Astrocyte (in vitro differentiated cells and primary cell): Measurements from ENCODE around the gene GMPPB. TPM values are rescaled to one million over a fixed set of nuclear protein-coding genes. Genes with fewer than 3 reads are reported as not detected.

Experiments used
- DNase-seq: peaks from one replicate; pipeline ENCODE4 v3.0.0-alpha.2; 2010; ENCODE audit warnings: low read depth
- FAIRE-seq: peaks from 2 replicates; lab custom pipeline; 2011; peaks lifted over from hg19 to GRCh38; lab: Jason Lieb, UNC
- H2AFZ ChIP-seq: 2 replicates; pipeline ENCODE4 v1.6.0; 2012; ENCODE audit warnings: low read depth, low read length, inconsistent platforms
- H3K27ac ChIP-seq: 2 replicates; pipeline ENCODE4 v1.5.1; 2011; ENCODE audit warnings: low read depth, low read length, inconsistent platforms
- H3K27me3 ChIP-seq: 2 replicates; pipeline ENCODE4 v1.6.0; 2011; ENCODE audit warnings: low read length, inconsistent platforms; ENCODE audit not compliant: insufficient read depth
- H3K36me3 ChIP-seq: 2 replicates; pipeline ENCODE4 v1.5.1; 2011; ENCODE audit warnings: low read length, inconsistent platforms; ENCODE audit not compliant: insufficient read depth
- H3K4me1 ChIP-seq: 2 replicates; pipeline ENCODE4 v1.5.1; 2011; ENCODE audit warnings: low read length, inconsistent platforms; ENCODE audit not compliant: insufficient read depth
- H3K4me2 ChIP-seq: 2 replicates; pipeline ENCODE4 v1.6.0; 2012; ENCODE audit warnings: low read length, inconsistent platforms
- H3K4me3 ChIP-seq: 2 replicates; pipeline ENCODE4 v1.5.1; 2011; ENCODE audit warnings: low read depth, mild to moderate bottlenecking, low read length, inconsistent platforms; ENCODE audit not compliant: insufficient read depth
- H3K79me2 ChIP-seq: 2 replicates; pipeline ENCODE4 v1.6.0; 2012; ENCODE audit warnings: mild to moderate bottlenecking, low read length, inconsistent platforms; ENCODE audit not compliant: insufficient read depth
- H3K9ac ChIP-seq: 2 replicates; pipeline ENCODE4 v1.6.0; 2012; ENCODE audit warnings: mild to moderate bottlenecking, low read length, inconsistent platforms
- H3K9me3 ChIP-seq: 2 replicates; pipeline ENCODE4 v1.5.1; 2012; ENCODE audit warnings: low read depth, mild to moderate bottlenecking, low read length, inconsistent platforms; ENCODE audit not compliant: insufficient read depth
- H4K20me1 ChIP-seq: 2 replicates; pipeline ENCODE4 v1.6.0; 2012; ENCODE audit warnings: low read length, inconsistent platforms; ENCODE audit not compliant: insufficient read depth
- H3K27ac Mint-ChIP-seq: one replicate; pipeline ENCODE4 v1.8.0; 2021; ENCODE audit warnings: mild to moderate bottlenecking, mixed read lengths; ENCODE audit not compliant: unreplicated experiment
- H3K27me3 Mint-ChIP-seq: one replicate; pipeline ENCODE4 v1.8.0; 2021; ENCODE audit warnings: low read depth, mixed read lengths; ENCODE audit not compliant: unreplicated experiment
- H3K36me3 Mint-ChIP-seq: one replicate; pipeline ENCODE4 v1.8.0; 2021; ENCODE audit warnings: low read depth, mixed read lengths; ENCODE audit not compliant: unreplicated experiment
- H3K4me1 Mint-ChIP-seq: one replicate; pipeline ENCODE4 v1.8.0; 2021; ENCODE audit warnings: low read depth, mixed read lengths; ENCODE audit not compliant: unreplicated experiment
- H3K4me3 Mint-ChIP-seq: one replicate; pipeline ENCODE4 v1.8.0; 2021; ENCODE audit warnings: mild to moderate bottlenecking, moderate library complexity, mixed read lengths; ENCODE audit not compliant: unreplicated experiment
- H3K9me3 Mint-ChIP-seq: one replicate; pipeline ENCODE4 v1.8.0; 2021; ENCODE audit warnings: mild to moderate bottlenecking, mixed read lengths; ENCODE audit not compliant: unreplicated experiment
- CTCF ChIP-seq: IDR thresholded peaks from 2 replicates; pipeline ENCODE4 v1.5.1; 2011; ENCODE audit warnings: low read depth, mild to moderate bottlenecking, inconsistent platforms, low read length, moderate library complexity; ENCODE audit not compliant: insufficient read depth
- EZH2 ChIP-seq: IDR thresholded peaks from 2 replicates; pipeline ENCODE4 v1.6.1; 2012; ENCODE audit warnings: mild to moderate bottlenecking, low read length, inconsistent platforms; ENCODE audit not compliant: insufficient read depth
- total RNA-seq: library from RNA; stranded (reverse); gene quantifications from 2 replicates; pipeline ENCODE4 v1.2.1, GENCODE V29; 2021

GMPPB gene
- total RNA-seq, 1 donor from 2014 or later, result 24.6 TPM

- Mint-ChIP-seq H3K36me3 (peaks cover 7% of the 10 kb centered on the region), H3K27ac (no peak overlapping the region), H3K4me3 (no peak overlapping the region), H3K4me1 (peaks cover 5% of the 10 kb centered on the region), H3K9me3 (no peaks in the 10 kb centered on the region), H3K27me3 (no peaks in the 10 kb centered on the region)
- H3K4me1 ChIP-seq, result peaks cover 14% of the 10 kb centered on the region
- DNase-seq (no peak), FAIRE-seq (no peak)
- peaks cover 19% of the 10 kb centered on the region for H3K79me2 ChIP-seq
- H3K9me3 ChIP-seq, result no peaks in the 10 kb centered on the region
- no peak overlapping the region for H3K27ac ChIP-seq
- H3K36me3 ChIP-seq, result peaks cover 19% of the 10 kb centered on the region
- H2AFZ ChIP-seq, result no peak overlapping the region
- H3K9ac ChIP-seq, result no peak overlapping the region
- H3K27me3 ChIP-seq, result no peaks in the 10 kb centered on the region
- no peak overlapping the region for H3K4me3 ChIP-seq
- no peak overlapping the region for H3K4me2 ChIP-seq
- peaks cover 7% of the 10 kb centered on the region for H4K20me1 ChIP-seq
- TF ChIP-seq CTCF (no peak), EZH2 (no peak)
Measured at GRCh38 chr3:49727154-49727923, 3.6 kb upstream of the GMPPB start.

- Histone ChIP-seq H3K4me2 (no peak overlapping the region), H3K9me3 (no peaks in the 10 kb centered on the region), H3K27ac (no peak overlapping the region), H4K20me1 (peaks cover 17% of the 10 kb centered on the region), H3K36me3 (peaks cover 13% of the 10 kb centered on the region), H3K79me2 (peaks cover 30% of the 10 kb centered on the region), H3K27me3 (no peaks in the 10 kb centered on the region), H3K4me1 (peaks cover 14% of the 10 kb centered on the region), H2AFZ (no peak overlapping the region), H3K9ac (no peak overlapping the region), H3K4me3 (no peak overlapping the region)
- no peak for DNase-seq
- Mint-ChIP-seq H3K36me3 (peaks cover 6% of the 10 kb centered on the region), H3K4me1 (peaks cover 7% of the 10 kb centered on the region), H3K9me3 (no peaks in the 10 kb centered on the region), H3K27me3 (no peaks in the 10 kb centered on the region), H3K4me3 (no peak overlapping the region), H3K27ac (peak overlapping the region; percentile 34)
- TF ChIP-seq EZH2, result no peak
- no peak for TF ChIP-seq CTCF
- no peak for FAIRE-seq
Measured at GRCh38 chr3:49725906-49726681, 2.3 kb upstream of the GMPPB start.

DNA sequence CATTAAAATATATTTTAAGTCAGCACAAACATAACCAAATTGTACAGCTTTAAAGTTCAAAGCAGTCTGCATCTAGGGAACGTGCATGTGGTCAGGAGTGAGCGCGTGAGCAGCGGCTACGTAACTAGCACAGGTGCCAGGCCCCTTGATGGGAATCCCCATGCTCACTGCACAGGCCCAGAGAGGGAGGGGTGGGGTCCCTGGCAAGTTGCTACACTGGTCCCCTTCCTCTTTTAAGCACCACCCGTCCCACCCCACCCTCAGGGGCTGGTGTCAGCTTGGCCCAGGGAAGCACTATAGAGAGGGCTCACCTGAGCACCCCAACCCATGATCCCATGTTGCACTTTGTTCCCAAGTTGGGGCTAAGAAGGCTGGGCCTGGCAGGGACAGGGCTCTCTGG lies 835 bp upstream of the GMPPB start:
- no peaks in the 10 kb centered on the region for H3K9me3 Mint-ChIP-seq

More for the DNA sequence above, 835 bp upstream of the GMPPB start:
- H3K36me3 Mint-ChIP-seq, result peaks cover 6% of the 10 kb centered on the region
- H3K27me3 Mint-ChIP-seq, result no peaks in the 10 kb centered on the region
- Histone ChIP-seq H3K4me3 (peak overlapping the region; percentile 97), H3K27me3 (no peaks in the 10 kb centered on the region), H3K27ac (peak overlapping the region; percentile 81), H3K79me2 (peaks cover 33% of the 10 kb centered on the region), H3K4me1 (peaks cover 14% of the 10 kb centered on the region), H2AFZ (peak overlapping the region; percentile 63), H3K36me3 (peaks cover 13% of the 10 kb centered on the region), H3K9me3 (no peaks in the 10 kb centered on the region), H4K20me1 (peaks cover 27% of the 10 kb centered on the region), H3K9ac (peak overlapping the region; percentile 99), H3K4me2 (peak overlapping the region; percentile 86)
- H3K27ac Mint-ChIP-seq, result peak overlapping the region; percentile 98
- no peak for FAIRE-seq
- TF ChIP-seq EZH2 (no peak), CTCF (no peak)
- no peak for DNase-seq
- H3K4me1 Mint-ChIP-seq, result peaks cover 7% of the 10 kb centered on the region
- H3K4me3 Mint-ChIP-seq, result peak overlapping the region; percentile 94
